Gastrocnemius medialis (tissue), 4 donors: ENCODE results near the gene C13orf46. TPM values are rescaled to one million over a fixed set of nuclear protein-coding genes. Genes with fewer than 3 reads are reported as not detected.
A peak's percentile ranks its signal among the peaks of the same experiment; 100 is the strongest.

ENCODE experiments used
- ATAC-seq, 2 donors: fragments of 150-250 bp; one replicate each; pipeline ENCODE4 v1.9.1; 2016
- DNase-seq, 2 donors: peaks; one replicate each; pipeline ENCODE4 v3.0.0-alpha.2; 2019
- H3K27ac ChIP-seq, 4 donors: fragments of 200-600 bp; sonication (generic); 1 replicate in 1 of 4; 2 replicates in 3 of 4; pipeline ENCODE4 v1.5.1; 2016 to 2018; ENCODE audit warnings: mild to moderate bottlenecking in 2 of 4, moderate library complexity in 1 of 4
- H3K27me3 ChIP-seq, 3 donors: fragments of 200-600 bp; sonication (generic) in 2 of 3; 1 replicate in 1 of 3; 2 replicates in 2 of 3; pipeline versions ENCODE4 v1.5.1 to v1.6.0; 2016 to 2019; ENCODE audit warnings: mild to moderate bottlenecking in 1 of 3, moderate library complexity in 1 of 3
- H3K36me3 ChIP-seq, 2 donors: fragments of 200-600 bp; sonication (generic) in 1 of 2; one replicate each; pipeline ENCODE4 v1.5.1; 2017 to 2018
- H3K4me1 ChIP-seq, 2 donors: fragments of 200-600 bp; sonication (generic) in 1 of 2; one replicate each; pipeline ENCODE4 v1.5.1; 2016 to 2017; ENCODE audit warnings: mild to moderate bottlenecking in 2 of 2
- H3K4me3 ChIP-seq, 4 donors: fragments of 200-600 bp; sonication (generic) in 3 of 4; 1 replicate in 1 of 4; 2 replicates in 3 of 4; pipeline ENCODE4 v1.5.1; 2016 to 2019; ENCODE audit warnings: mild to moderate bottlenecking in 2 of 4
- H3K9me3 ChIP-seq, 3 donors: fragments of 200-600 bp; sonication (generic) in 2 of 3; 1 replicate in 1 of 3; 2 replicates in 2 of 3; pipeline ENCODE4 v1.5.1; 2016 to 2019
- CTCF ChIP-seq, 5 experiments: fragments of 450-650 bp in 3 of 5; fragments of 200-600 bp in 2 of 5; sonication (generic) in 2 of 5; IDR thresholded peaks in 4 of 5; conservative IDR thresholded peaks in 1 of 5; 1 replicate in 4 of 5; 2 replicates in 1 of 5; pipeline ENCODE4 v1.5.1; 2016 to 2019; ENCODE audit warnings: antibody characterized with exemption in 5 of 5, mild to moderate bottlenecking in 3 of 5, moderate library complexity in 3 of 5
- POLR2A ChIP-seq, 2 donors: fragments of 450-650 bp; IDR thresholded peaks; one replicate each; pipeline ENCODE4 v1.6.1; 2017; ENCODE audit warnings: antibody characterized with exemption in 2 of 2, mild to moderate bottlenecking in 2 of 2, moderate library complexity in 2 of 2
- in situ Hi-C, 4 donors: fragments of 200-750 bp; cut with MboI; loops; one replicate each; pipeline versions ENCODE4 v1.15.0 to v1.8.0; 2017; ENCODE audit warnings: low sequenced_read_pairs in 4 of 4
- intact Hi-C: fragments of 100-400 bp; cut with DNase I; formaldehyde crosslinking; loops from one replicate; pipeline ENCODE4 v1.15.1; 2023; ENCODE audit warnings: low total_unique reads
- total RNA-seq, 4 donors: library from RNA; depleted of rRNA; stranded (reverse); fragments of >200 nt; gene quantifications; one replicate each; pipeline versions ENCODE4 v1.1.0 to v1.2.3, GENCODE V29; 2016

C13orf46 gene
- total RNA-seq, 4 donors from 2014 or later = 0.10 to 0.69 (median 0.15) TPM; not detected in 1

GRCh38 chr13:113997845-113998751 lies 24.2 kb upstream of the C13orf46 start:
- H3K9me3 ChIP-seq = no peaks in the 10 kb centered on the region
- DNase-seq (peak in 1 of 2 donors; percentile 45), ATAC-seq (peak; percentile 23 to 33)
- no peak for TF ChIP-seq POLR2A (IDR thresholded peaks at IDR 0.05)
- TF ChIP-seq CTCF (IDR thresholded peaks at IDR 0.05 in 4 of 5, conservative IDR thresholded peaks at IDR 0.05 in 1 of 5) = no peak
- H3K4me1 ChIP-seq = peaks cover 0 to 4% of the 10 kb centered on the region in 2 donors
- peaks cover 0 to 20% of the 10 kb centered on the region in 2 donors for H3K36me3 ChIP-seq
- no peak overlapping the region for H3K27ac ChIP-seq
- intact Hi-C loops = no loop called here
- H3K4me3 ChIP-seq = no peak overlapping the region
- no peaks in the 10 kb centered on the region for H3K27me3 ChIP-seq
- in situ Hi-C loops = no loop called here

- TF ChIP-seq CTCF (IDR thresholded peaks at IDR 0.05 in 4 of 5, conservative IDR thresholded peaks at IDR 0.05 in 1 of 5) = no peak
- no peak for TF ChIP-seq POLR2A (IDR thresholded peaks at IDR 0.05)
- no peak for DNase-seq
- intact Hi-C loops = no loop called here
- peaks cover 3 to 13% of the 10 kb centered on the region in 2 donors for H3K4me1 ChIP-seq
- no peak for ATAC-seq
- in situ Hi-C loops = no loop called here
- H3K9me3 ChIP-seq = no peaks in the 10 kb centered on the region
- no peak overlapping the region for H3K27ac ChIP-seq
- peaks cover 0 to 23% of the 10 kb centered on the region in 2 donors for H3K36me3 ChIP-seq
- no peak overlapping the region for H3K4me3 ChIP-seq
- H3K27me3 ChIP-seq = no peaks in the 10 kb centered on the region
Observed at GRCh38 chr13:113996912-113997745, 23.3 kb upstream of the C13orf46 start.

GRCh38 chr13:113996081-113996911 lies 22.4 kb upstream of the C13orf46 start:
- no peak for TF ChIP-seq POLR2A (IDR thresholded peaks at IDR 0.05)
- no peak for TF ChIP-seq CTCF (IDR thresholded peaks at IDR 0.05 in 4 of 5, conservative IDR thresholded peaks at IDR 0.05 in 1 of 5)
- intact Hi-C loops = no loop called here
- Histone ChIP-seq H3K27ac (no peak overlapping the region), H3K9me3 (no peaks in the 10 kb centered on the region), H3K36me3 (peaks cover 0 to 24% of the 10 kb centered on the region in 2 donors), H3K27me3 (no peaks in the 10 kb centered on the region), H3K4me3 (no peak overlapping the region), H3K4me1 (peaks cover 10 to 21% of the 10 kb centered on the region in 2 donors)
- in situ Hi-C loops = no loop called here
- ATAC-seq = no peak
- no peak for DNase-seq

- peaks cover 13 to 24% of the 10 kb centered on the region in 2 donors for H3K4me1 ChIP-seq
- no peaks in the 10 kb centered on the region for H3K27me3 ChIP-seq
- DNase-seq = no peak
- no peak overlapping the region for H3K27ac ChIP-seq
- ATAC-seq = no peak
- in situ Hi-C loops = no loop called here
- intact Hi-C loops = no loop called here
- H3K9me3 ChIP-seq = no peaks in the 10 kb centered on the region
- peaks cover 0 to 24% of the 10 kb centered on the region in 2 donors for H3K36me3 ChIP-seq
- no peak for TF ChIP-seq CTCF (IDR thresholded peaks at IDR 0.05 in 4 of 5, conservative IDR thresholded peaks at IDR 0.05 in 1 of 5)
- TF ChIP-seq POLR2A (IDR thresholded peaks at IDR 0.05) = no peak
- no peak overlapping the region for H3K4me3 ChIP-seq
Observed at GRCh38 chr13:113995051-113995601, 21.2 kb upstream of the C13orf46 start.
